K562 (cell line): ENCODE data around the gene MMP24. TPM values are rescaled to one million over a fixed set of nuclear protein-coding genes. Genes with fewer than 3 reads are reported as not detected.

Experiments
- AFF4 ChIP-seq: sonication (generic); formaldehyde crosslinking; IDR thresholded peaks from 2 replicates; pipeline ENCODE4 v1.8.0; 2023; ENCODE audit warnings: mild to moderate bottlenecking, missing genetic modification reagents
- CBX1 ChIP-seq: sonication (generic); IDR thresholded peaks from 2 replicates; pipeline ENCODE4 v1.6.1; 2016; ENCODE audit warnings: antibody characterized with exemption, low read depth, mild to moderate bottlenecking
- CSDE1 ChIP-seq, 2 experiments: fragments of 450-650 bp; IDR thresholded peaks; 2 replicates each; pipeline ENCODE4 v1.6.1; 2016; ENCODE audit warnings: mild to moderate bottlenecking in 1 of 2
- HDAC1 ChIP-seq, 2 experiments: fragments of 450-650 bp; IDR thresholded peaks; 2 replicates each; pipeline ENCODE4 v1.6.1; 2016 to 2017; ENCODE audit warnings: inconsistent platforms in 1 of 2, mild to moderate bottlenecking in 1 of 2, moderate library complexity in 1 of 2
- NR2C2 ChIP-seq, 2 experiments: fragments of 200-800 bp in 1 of 2; sonication (Bioruptor generic) in 1 of 2; sonication (generic) in 1 of 2; formaldehyde crosslinking in 1 of 2; IDR thresholded peaks; 2 replicates each; pipeline versions ENCODE4 v1.6.1 to v1.8.0; 2016 to 2022; ENCODE audit warnings: mild to moderate bottlenecking in 1 of 2, missing compliant biosample characterization in 1 of 2, missing genetic modification characterization in 1 of 2, missing genetic modification reagents in 1 of 2
- NUFIP1 ChIP-seq: fragments of 450-650 bp; IDR thresholded peaks from 2 replicates; pipeline ENCODE4 v1.6.1; 2018; ENCODE audit not compliant: partially characterized antibody
- RREB1 ChIP-seq: fragments of 250-450 bp; sonication (Bioruptor Pico); IDR thresholded peaks from 2 replicates; pipeline ENCODE4 v1.4.0; 2020
- SMARCA5 ChIP-seq: fragments of 450-650 bp; IDR thresholded peaks from 2 replicates; pipeline ENCODE4 v1.6.1; 2016
- SNIP1 ChIP-seq: fragments of 450-650 bp; IDR thresholded peaks from 2 replicates; pipeline ENCODE4 v1.7.1; 2017; ENCODE audit warnings: low read depth, mild to moderate bottlenecking
- USF2 ChIP-seq: sonication (generic); formaldehyde crosslinking; IDR thresholded peaks from 2 replicates; pipeline ENCODE4 v1.5.0; 2020; ENCODE audit warnings: missing genetic modification reagents
- VEZF1 ChIP-seq: fragments of 200-800 bp; sonication (Bioruptor generic); IDR thresholded peaks from 2 replicates; pipeline ENCODE4 v1.6.1; 2017; ENCODE audit warnings: missing genetic modification characterization, missing compliant biosample characterization
- ZBED1 ChIP-seq: IDR thresholded peaks from 2 replicates; pipeline ENCODE4 v1.6.1; 2014
- ZNF239 ChIP-seq: fragments of 250-450 bp; sonication (Bioruptor Pico); IDR thresholded peaks from 2 replicates; pipeline ENCODE4 v1.4.0; 2020; ENCODE audit warnings: mild to moderate bottlenecking
- ZNF644 ChIP-seq: fragments of 200-800 bp; sonication (Bioruptor generic); IDR thresholded peaks from 2 replicates; pipeline ENCODE4 v1.6.1; 2016; ENCODE audit warnings: low read depth, missing genetic modification characterization, missing compliant biosample characterization
- polyA plus RNA-seq, 8 experiments: library from polyadenylated mRNA; depleted of rRNA in 4 of 8; stranded (reverse) in 5 of 8; unstranded in 3 of 8; fragments of >200 nt; fragmentation: Nextera tagmentation in 2 of 8; fragmentation: Illumina TruSeq in 1 of 8; extraction: Ambion mirVana in 2 of 8; extraction: Trizol in 1 of 8; gene quantifications; 2 replicates each; pipeline versions ENCODE4 v1.2.1 to v1.2.3, GENCODE V29; 2011 to 2014; ENCODE audit warnings: inconsistent platforms in 1 of 8, missing spikeins in 1 of 8
- total RNA-seq, 7 experiments: library from RNA; depleted of rRNA in 6 of 7; stranded (reverse); fragments of >200 nt in 6 of 7; fragmentation: Illumina TruSeq in 2 of 7; extraction: Trizol in 2 of 7; gene quantifications; 2 replicates each; pipeline versions ENCODE4 v1.2.1 to v1.2.3, GENCODE V29; 2011 to 2021; ENCODE audit warnings: low replicate concordance in 1 of 7

Gene MMP24
- total and polyA plus RNA-seq, 9 of the 15 experiments (the other 6 are each of a cell fraction or from before 2014, with no cell fraction given) = 0.03 to 0.07 (median 0.03) TPM; not detected in 6

GRCh38 chr20:35305682-35306556 lies 79.4 kb downstream of the MMP24 start (continued):
- no peak for TF ChIP-seq AFF4 (CRISPR knock-in tag)
- TF ChIP-seq ZBED1 = no peak
- TF ChIP-seq VEZF1 (CRISPR knock-in tag) = peak; percentile 45
- no peak for TF ChIP-seq HDAC1 (IDR thresholded peaks at IDR 0.05)
- no peak for TF ChIP-seq CSDE1 (IDR thresholded peaks at IDR 0.05)
- TF ChIP-seq CBX1 = no peak
- TF ChIP-seq NR2C2 (CRISPR knock-in tag; IDR thresholded peaks at IDR 0.05) = no peak
- TF ChIP-seq NR2C2 (tag; IDR thresholded peaks at IDR 0.05) = peak; percentile 49; the same call in 1 of the 2 replicates
- TF ChIP-seq SMARCA5 = no peak
- TF ChIP-seq USF2 (CRISPR knock-in tag) = no peak
- TF ChIP-seq SNIP1 = no peak
- no peak for TF ChIP-seq RREB1 (CRISPR knock-in tag)
- TF ChIP-seq ZNF239 (CRISPR knock-in tag) = no peak
- TF ChIP-seq NUFIP1 = no peak
- no peak for TF ChIP-seq ZNF644 (tag)
